NCI-H2081 treated with DMSO at 0.1 percent for 48 hours (cell line): ENCODE data around the gene KLHL10.

Source experiments
- DNase-seq: peaks from one replicate; lab custom pipeline; 2025; lab: John Stamatoyannopoulos, UW

The KLHL10 gene

GRCh38 chr17:41837761-41838538 is at the start of gene KLHL10:
Gene KLHL10, plus strand, starts transcription at chr17:41837825. Its CDS starts 108 bp downstream, at chr17:41837933.
- no peak for DNase-seq

GRCh38 chr17:41792845-41793783 is 44.5 kb upstream of the KLHL10 start:
- no peak for DNase-seq

DNA sequence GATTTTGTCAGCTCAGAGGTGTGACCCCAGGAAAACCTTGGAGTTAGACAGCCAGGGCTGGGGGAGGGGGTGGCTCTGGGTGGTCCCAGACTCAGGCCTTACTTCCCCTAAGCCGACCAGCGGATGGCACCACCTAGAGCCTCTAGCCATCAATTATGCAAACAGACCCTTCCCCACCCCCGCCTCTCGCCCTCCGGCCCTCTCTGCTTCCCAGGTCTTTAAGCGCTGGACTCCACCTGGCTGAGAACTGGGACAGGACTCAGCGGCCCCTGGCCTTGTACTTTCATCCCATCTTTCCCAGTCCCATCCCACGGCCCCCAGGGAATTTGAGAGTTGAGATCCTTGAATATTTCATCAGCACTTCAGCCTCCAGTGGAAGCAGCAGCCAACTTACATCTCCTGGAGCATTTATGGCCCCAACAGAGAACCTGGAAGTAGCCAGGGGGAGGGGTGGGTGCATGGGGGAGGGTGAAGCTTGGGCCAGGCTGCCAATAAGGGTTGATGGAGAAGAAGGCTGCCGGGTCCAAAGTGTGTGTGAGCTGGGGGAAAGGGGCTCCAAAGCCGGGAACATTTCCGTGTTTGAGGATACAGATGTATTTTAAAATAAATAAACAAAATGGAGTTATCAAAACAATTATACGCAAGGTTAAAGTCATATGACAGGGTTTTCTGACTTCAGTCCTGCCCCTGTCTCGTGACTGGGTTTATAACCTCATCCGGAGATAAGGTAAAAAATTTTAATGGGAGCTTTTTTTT is 43.7 kb upstream of the KLHL10 start:
- DNase-seq: no peak

DNA sequence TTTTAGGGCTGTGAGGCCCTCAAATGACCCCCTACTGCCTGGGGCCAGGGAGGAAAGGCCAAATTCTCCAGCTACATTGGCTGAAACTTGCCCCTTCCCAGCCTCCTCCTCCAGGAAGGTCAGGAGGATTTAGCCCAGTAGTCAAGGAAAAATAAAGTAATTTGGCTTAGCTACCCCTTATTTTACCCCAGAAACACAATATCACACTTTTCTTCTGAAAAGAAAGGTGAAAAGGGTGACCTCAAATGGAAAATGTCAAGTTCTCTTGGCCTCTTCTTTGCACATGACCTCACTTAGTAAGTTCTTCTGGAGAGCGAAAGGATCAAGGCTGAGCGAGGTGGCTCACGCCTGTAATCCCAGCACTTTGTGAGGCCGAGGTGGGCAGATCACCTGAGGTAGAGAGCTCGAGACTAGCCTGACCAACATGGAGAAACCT is 43.1 kb upstream of the KLHL10 start:
- no peak for DNase-seq

DNA sequence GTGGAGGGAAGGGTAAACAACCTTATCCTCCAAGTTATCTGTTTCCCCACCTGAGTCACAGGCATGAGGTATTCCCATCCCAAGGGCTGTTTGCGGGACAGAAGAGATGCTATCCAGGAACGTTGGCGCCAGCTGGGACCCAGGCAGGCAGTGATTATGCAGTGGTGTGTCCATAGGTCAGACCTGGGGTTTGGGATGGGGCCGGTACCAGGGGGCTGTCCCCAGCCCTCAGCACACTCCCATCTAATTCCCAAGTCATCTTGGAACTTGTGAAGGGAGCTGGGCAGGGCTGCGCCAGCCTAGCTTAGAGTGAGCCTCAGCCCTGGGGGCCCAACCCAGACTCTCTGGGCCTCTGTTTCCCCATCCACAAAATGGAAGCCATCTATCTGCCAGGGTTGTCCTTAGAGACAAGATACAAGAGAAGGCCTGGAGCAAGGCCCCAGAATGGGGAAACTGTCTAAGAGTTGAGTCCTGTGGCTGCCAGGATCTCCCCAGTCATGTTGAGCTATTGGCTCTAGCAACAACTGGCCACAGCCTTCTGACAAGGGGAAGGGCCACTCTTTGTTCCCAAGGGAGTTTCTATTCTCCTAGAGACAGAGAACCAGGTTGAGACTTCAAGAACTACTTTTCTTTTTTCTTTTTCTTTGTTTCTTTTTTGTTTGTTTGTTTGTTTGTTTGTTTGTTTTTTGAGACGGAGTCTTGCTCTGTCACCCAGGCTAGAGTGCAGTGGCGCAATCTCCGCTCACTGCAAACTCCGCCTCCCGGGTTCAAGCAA is 41.3 kb upstream of the KLHL10 start:
- DNase-seq: no peak

DNA sequence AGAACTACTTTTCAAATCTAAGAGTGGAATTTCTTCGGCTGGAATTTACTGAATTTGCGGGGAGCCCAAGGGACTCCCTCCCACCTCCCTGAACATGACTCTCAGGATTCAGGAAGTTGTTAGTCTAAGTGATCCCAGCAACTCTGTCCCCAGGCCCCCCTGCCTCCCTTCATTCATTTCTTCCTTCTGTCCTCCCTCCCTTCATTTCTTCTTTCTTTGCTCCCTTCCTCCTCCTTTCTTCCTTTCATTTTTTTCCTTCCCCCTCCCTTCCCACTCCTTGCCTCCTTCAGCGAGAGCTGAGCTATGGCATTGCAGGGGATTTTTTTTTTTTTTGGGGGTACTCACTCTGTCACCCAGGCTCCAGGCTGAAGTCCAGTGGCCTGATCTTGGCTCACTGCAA is 40.2 kb upstream of the KLHL10 start:
- DNase-seq: no peak

DNA sequence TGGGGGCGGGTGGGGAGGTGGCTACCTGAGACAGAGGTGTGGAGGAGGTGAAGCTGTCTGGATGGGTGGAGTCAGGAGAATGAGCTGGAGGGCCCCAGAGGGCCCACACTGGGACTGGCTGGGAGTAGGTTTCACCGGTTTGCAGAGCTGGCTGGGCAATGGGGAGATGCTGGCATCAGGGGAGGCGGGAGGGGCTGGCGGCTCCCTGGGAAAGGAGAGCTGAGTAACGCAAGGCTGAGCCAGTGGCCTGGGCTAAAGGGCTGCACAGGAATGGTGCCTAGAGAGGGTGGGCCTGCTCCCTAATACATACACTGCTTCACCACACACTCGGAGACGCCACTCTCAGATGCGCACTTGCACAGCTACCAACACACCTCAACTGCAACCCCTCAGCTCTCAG is 38.3 kb upstream of the KLHL10 start:
- DNase-seq: no peak

- no peak for DNase-seq
Measured at GRCh38 chr17:41800601-41801373, 36.8 kb upstream of the KLHL10 start.

DNA sequence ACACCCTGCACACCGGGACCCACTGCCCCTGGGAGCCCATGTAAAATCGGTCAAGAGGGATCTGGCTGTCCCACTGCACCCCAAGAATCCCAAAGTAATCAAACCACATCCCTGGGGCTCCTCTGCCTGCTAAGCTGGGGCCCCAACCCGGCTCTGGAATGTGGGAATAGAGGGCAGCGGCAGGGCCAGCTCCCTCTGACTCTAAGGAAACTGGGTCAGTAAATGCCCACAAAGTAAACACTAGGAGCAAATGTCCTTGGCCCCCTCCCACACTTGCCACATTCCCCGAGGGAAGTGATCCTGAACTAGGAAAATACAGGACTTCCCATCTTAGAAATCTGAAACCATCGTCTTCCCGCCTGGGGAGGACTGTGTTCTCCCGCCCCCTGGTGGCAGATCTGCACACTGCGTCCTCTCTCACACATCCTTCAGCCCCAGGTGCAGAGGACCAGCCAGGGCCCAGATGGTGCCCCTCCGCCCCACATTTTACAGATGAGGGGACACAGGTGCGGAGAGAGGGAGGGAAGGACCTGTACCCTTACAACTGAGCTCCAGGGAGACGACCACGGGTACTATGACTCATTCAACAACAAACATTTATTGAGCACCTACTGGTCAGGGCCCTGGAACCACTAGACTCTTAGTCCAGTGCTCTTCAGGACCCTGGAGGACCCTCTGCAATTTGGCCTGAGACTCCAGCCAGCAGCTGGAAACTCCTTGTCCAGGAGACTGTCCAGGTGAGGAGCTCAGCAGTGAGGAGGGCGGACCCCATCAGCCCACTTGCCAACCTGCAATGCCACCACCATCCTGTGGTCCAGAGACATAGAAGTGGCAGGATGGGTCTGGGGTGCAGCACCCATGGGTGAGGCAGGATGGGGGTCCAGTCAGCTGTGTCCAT is 36.0 kb upstream of the KLHL10 start:
- peak; percentile 27 for DNase-seq

GRCh38 chr17:41803049-41804020 is 34.3 kb upstream of the KLHL10 start:
- no peak for DNase-seq

- no peak for DNase-seq
Measured at GRCh38 chr17:41806685-41807445, 30.8 kb upstream of the KLHL10 start.

GRCh38 chr17:41810659-41811548 is 26.7 kb upstream of the KLHL10 start:
- DNase-seq: no peak

- DNase-seq: no peak
Measured at GRCh38 chr17:41811549-41812380, 25.9 kb upstream of the KLHL10 start, which contains the start of gene P3H4. Gene P3H4, minus strand, starts transcription at chr17:41811949. Its CDS starts 34 bp downstream, at chr17:41811915.

GRCh38 chr17:41812381-41813151 is 25.1 kb upstream of the KLHL10 start, which contains the start of gene FKBP10:
Gene FKBP10, plus strand, starts transcription at chr17:41813004. Its CDS starts 31 bp downstream, at chr17:41813035.
- DNase-seq: no peak
